ENCODE results near the gene RMRP. TPM values are rescaled to one million over a fixed set of nuclear protein-coding genes. Genes with fewer than 3 reads are reported as not detected.

RMRP gene
- total and polyA plus RNA-seq, 10 of the 15 experiments (the other 5 are each of a cell fraction or from before 2014, with no cell fraction given): 12.0 to 42,450 (median 6,418) TPM; not detected in 4

- no peak for TF ChIP-seq POU2F2 (IDR thresholded peaks at IDR 0.05; ENCODE audit: borderline replicate concordance, low read depth, low read length)
- no peak for TF ChIP-seq RAD51 (IDR thresholded peaks at IDR 0.05)
- TF ChIP-seq RUNX3 (IDR thresholded peaks at IDR 0.05; ENCODE audit: low read length): no peak
- no peak for TF ChIP-seq NR2F1 (conservative IDR thresholded peaks at IDR 0.05)
- TF ChIP-seq, protein P1, sequence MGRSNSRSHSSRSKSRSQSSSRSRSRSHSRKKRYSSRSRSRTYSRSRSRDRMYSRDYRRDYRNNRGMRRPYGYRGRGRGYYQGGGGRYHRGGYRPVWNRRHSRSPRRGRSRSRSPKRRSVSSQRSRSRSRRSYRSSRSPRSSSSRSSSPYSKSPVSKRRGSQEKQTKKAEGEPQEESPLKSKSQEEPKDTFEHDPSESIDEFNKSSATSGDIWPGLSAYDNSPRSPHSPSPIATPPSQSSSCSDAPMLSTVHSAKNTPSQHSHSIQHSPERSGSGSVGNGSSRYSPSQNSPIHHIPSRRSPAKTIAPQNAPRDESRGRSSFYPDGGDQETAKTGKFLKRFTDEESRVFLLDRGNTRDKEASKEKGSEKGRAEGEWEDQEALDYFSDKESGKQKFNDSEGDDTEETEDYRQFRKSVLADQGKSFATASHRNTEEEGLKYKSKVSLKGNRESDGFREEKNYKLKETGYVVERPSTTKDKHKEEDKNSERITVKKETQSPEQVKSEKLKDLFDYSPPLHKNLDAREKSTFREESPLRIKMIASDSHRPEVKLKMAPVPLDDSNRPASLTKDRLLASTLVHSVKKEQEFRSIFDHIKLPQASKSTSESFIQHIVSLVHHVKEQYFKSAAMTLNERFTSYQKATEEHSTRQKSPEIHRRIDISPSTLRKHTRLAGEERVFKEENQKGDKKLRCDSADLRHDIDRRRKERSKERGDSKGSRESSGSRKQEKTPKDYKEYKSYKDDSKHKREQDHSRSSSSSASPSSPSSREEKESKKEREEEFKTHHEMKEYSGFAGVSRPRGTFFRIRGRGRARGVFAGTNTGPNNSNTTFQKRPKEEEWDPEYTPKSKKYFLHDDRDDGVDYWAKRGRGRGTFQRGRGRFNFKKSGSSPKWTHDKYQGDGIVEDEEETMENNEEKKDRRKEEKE (IDR thresholded peaks at IDR 0.05): no peak
- no peak for TF ChIP-seq REST (IDR thresholded peaks at IDR 0.05; ENCODE audit: low read depth, low read length)
- TF ChIP-seq SKIL (IDR thresholded peaks at IDR 0.05; ENCODE audit: low read depth, poor library complexity, severe bottlenecking): peak; percentile 23
- TF ChIP-seq TCF7 (IDR thresholded peaks at IDR 0.05; ENCODE audit: borderline replicate concordance): no peak
- TF ChIP-seq MEF2A (IDR thresholded peaks at IDR 0.05; ENCODE audit: insufficient read depth, low read depth, low read length): no peak
- TF ChIP-seq NFXL1 (IDR thresholded peaks at IDR 0.05; ENCODE audit: borderline replicate concordance): no peak
- no peak for TF ChIP-seq LARP7 (IDR thresholded peaks at IDR 0.05)
- no peak for TF ChIP-seq SP1 (IDR thresholded peaks at IDR 0.05; ENCODE audit: low read depth, low read length)
- no peak for TF ChIP-seq ZNF207 (IDR thresholded peaks at IDR 0.05; ENCODE audit: borderline replicate concordance)
- no peak for TF ChIP-seq KAT2A (conservative IDR thresholded peaks at IDR 0.05; ENCODE audit: control insufficient read depth, low read depth, low read length)
- TF ChIP-seq RCOR1 (conservative IDR thresholded peaks at IDR 0.05; ENCODE audit: low read depth, low read length): no peak
- TF ChIP-seq TCF3 (IDR thresholded peaks at IDR 0.05; ENCODE audit: borderline replicate concordance, insufficient read depth, low read depth, low read length): no peak
- TF ChIP-seq EZH2 (IDR thresholded peaks at IDR 0.05; ENCODE audit: borderline replicate concordance, control insufficient read depth, low read depth, low read length): no peak
- no peak for TF ChIP-seq CREB1 (IDR thresholded peaks at IDR 0.05; ENCODE audit: low read depth)
- no peak for TF ChIP-seq PBX3 (IDR thresholded peaks at IDR 0.05; ENCODE audit: insufficient replicate concordance, low read depth, low read length)
- no peak for TF ChIP-seq ZNF24 (IDR thresholded peaks at IDR 0.05)
- peak; percentile 28; the same call in 1 of the 2 replicates for TF ChIP-seq IRF4 (IDR thresholded peaks at IDR 0.05; ENCODE audit: low read depth, low read length)
Measured at GRCh38 chr9:35649431-35650340, 8.1 kb downstream of the RMRP start (continued).
